Liver (tissue), 3 donors: ENCODE measurements around the gene ADRA2B.
"Not testable (repeated sequence)": the region's sequence is repeated elsewhere in the genome, so short reads cannot be mapped to it uniquely, and the experiment has no call there.

ENCODE experiments used
- ATF3 ChIP-seq: IDR thresholded peaks from 2 replicates; pipeline ENCODE4 v1.6.1; 2016; ENCODE audit warnings: antibody characterized with exemption
- CTCF ChIP-seq: fragments of 150-350 bp; IDR thresholded peaks from 2 replicates; pipeline ENCODE4 v1.5.1; 2017; ENCODE audit warnings: improper control_type of control experiment, low read depth, low read length; ENCODE audit not compliant: missing input control
- FOXA1 ChIP-seq: IDR thresholded peaks from 2 replicates; pipeline ENCODE4 v1.6.1; 2016; ENCODE audit warnings: antibody characterized with exemption
- RAD21 ChIP-seq, 2 donors: IDR thresholded peaks; 2 replicates each; pipeline ENCODE4 v1.6.1; 2016; ENCODE audit warnings: antibody characterized with exemption in 2 of 2, mild to moderate bottlenecking in 2 of 2
- REST ChIP-seq: IDR thresholded peaks from 2 replicates; pipeline ENCODE4 v1.6.1; 2016; ENCODE audit warnings: antibody characterized with exemption, mild to moderate bottlenecking
- YY1 ChIP-seq: IDR thresholded peaks from 2 replicates; pipeline ENCODE4 v1.6.1; 2016; ENCODE audit warnings: antibody characterized with exemption, mild to moderate bottlenecking
- donor health status: healthy.
- donor health status: healthy.

GRCh38 chr2:96160366-96160765 lies 44.0 kb upstream of the ADRA2B start:
- not testable (repeated sequence) for TF ChIP-seq CTCF; REST; RAD21 (IDR thresholded peaks at IDR 0.05); FOXA1; YY1; ATF3
